H1 (cell line): ENCODE data around the gene SF3B2. TPM values are rescaled to one million over a fixed set of nuclear protein-coding genes. Genes with fewer than 3 reads are reported as not detected.

Experiments used
- CTCF ChIA-PET: fragments of 300-600 bp; sonication (Branson Sonifier 250); formaldehyde crosslinking; loops from one replicate; lab custom pipeline; 2021; ENCODE audit not compliant: partially characterized antibody; lab: Charles Lee
- POLR2A ChIA-PET: fragments of 300-600 bp; sonication (Branson Sonifier 250); formaldehyde crosslinking; loops from one replicate; lab custom pipeline; 2021; ENCODE audit warnings: inconsistent platforms; ENCODE audit not compliant: partially characterized antibody; lab: Charles Lee
- DNase-seq, 2 experiments: peaks; one replicate each; pipeline versions ENCODE4 v3.0.0 to v3.0.0-alpha.2; 2010 to 2022; ENCODE audit warnings: low spot score in 2 of 2, low read depth in 1 of 2, mixed read lengths in 1 of 2
- FAIRE-seq: peaks from 2 replicates; lab custom pipeline; 2011; peaks lifted over from hg19 to GRCh38; lab: Jason Lieb, UNC
- H2AFZ ChIP-seq: 2 replicates; pipeline ENCODE4 v1.8.1; 2012; ENCODE audit warnings: low read length, inconsistent platforms
- H2AK5ac ChIP-seq: 2 replicates; pipeline ENCODE4 v1.6.1; 2013; ENCODE audit warnings: low read depth, low read length
- H2BK120ac ChIP-seq: replicated peaks from 2 replicates; pipeline ENCODE3; 2013; ENCODE audit warnings: low read depth, low read length, inconsistent platforms
- H2BK12ac ChIP-seq: 2 replicates; pipeline ENCODE4 v1.6.1; 2013; ENCODE audit warnings: low read depth, low read length
- H2BK15ac ChIP-seq: 2 replicates; pipeline ENCODE4 v1.6.1; 2013; ENCODE audit warnings: low read length
- H2BK20ac ChIP-seq: 2 replicates; pipeline ENCODE4 v1.6.1; 2013; ENCODE audit warnings: low read length
- H2BK5ac ChIP-seq: 2 replicates; pipeline ENCODE4 v1.6.1; 2013; ENCODE audit warnings: low read depth, low read length
- H3K14ac ChIP-seq: 2 replicates; pipeline ENCODE4 v1.6.1; 2013; ENCODE audit warnings: inconsistent platforms; ENCODE audit not compliant: insufficient read length
- H3K18ac ChIP-seq: 2 replicates; pipeline ENCODE4 v1.6.1; 2013; ENCODE audit warnings: low read length; ENCODE audit errors: extremely low read depth
- H3K23ac ChIP-seq: 2 replicates; pipeline ENCODE4 v1.6.1; 2013; ENCODE audit warnings: inconsistent platforms; ENCODE audit not compliant: insufficient read length
- H3K23me2 ChIP-seq: 2 replicates; pipeline ENCODE4 v1.6.1; 2013; ENCODE audit warnings: low read depth, low read length
- H3K27ac ChIP-seq: 2 replicates; pipeline ENCODE4 v1.6.1; 2011; ENCODE audit warnings: low read depth, low read length, inconsistent platforms
- H3K27me3 ChIP-seq, 4 experiments: replicated peaks in 1 of 4; 1 replicate in 1 of 4; 2 replicates in 3 of 4; pipeline versions ENCODE4 v1.6.1 to v1.8.1; 2011 to 2013; ENCODE audit warnings: low read length in 3 of 4, mild to moderate bottlenecking in 3 of 4, inconsistent platforms in 2 of 4, mixed read lengths in 2 of 4, moderate library complexity in 1 of 4; ENCODE audit not compliant: control insufficient read depth in 3 of 4, insufficient read depth in 3 of 4; ENCODE audit errors: extremely low read depth in 1 of 4
- H3K36me3 ChIP-seq, 4 experiments: 2 replicates each; pipeline versions ENCODE4 v1.6.1 to v1.8.1; 2011 to 2013; ENCODE audit warnings: mild to moderate bottlenecking in 4 of 4, low read length in 3 of 4, moderate library complexity in 2 of 4, control low read depth in 1 of 4, inconsistent platforms in 1 of 4; ENCODE audit not compliant: insufficient read depth in 4 of 4, control insufficient read depth in 2 of 4
- H3K4ac ChIP-seq: replicated peaks from 2 replicates; pipeline ENCODE3; 2013; ENCODE audit warnings: low read length, low read depth, mixed read lengths, inconsistent platforms; ENCODE audit not compliant: insufficient read length
- H3K4me1 ChIP-seq, 4 experiments: replicated peaks in 1 of 4; 1 replicate in 1 of 4; 2 replicates in 3 of 4; pipeline versions ENCODE4 v1.6.1 to v1.8.1; 2011 to 2013; ENCODE audit warnings: low read length in 3 of 4, inconsistent platforms in 2 of 4, mixed read lengths in 1 of 4; ENCODE audit not compliant: insufficient read depth in 4 of 4, control insufficient read depth in 3 of 4
- H3K4me2 ChIP-seq, 2 experiments: 2 replicates each; pipeline versions ENCODE4 v1.6.1 to v1.8.1; 2011 to 2013; ENCODE audit warnings: low read depth in 2 of 2, low read length in 2 of 2, control low read depth in 1 of 2, inconsistent platforms in 1 of 2, mild to moderate bottlenecking in 1 of 2; ENCODE audit not compliant: insufficient read depth in 1 of 2
- H3K4me3 ChIP-seq, 4 experiments: fragments of 200-600, 300-600 bp in 1 of 4; sonication (generic), shearing (Covaris generic), sonication (Bioruptor Twin) in 1 of 4; 2 replicates each; pipeline versions ENCODE4 v1.5.1 to v1.8.1; 2011 to 2016; ENCODE audit warnings: low read length in 4 of 4, low read depth in 3 of 4, control low read depth in 2 of 4, inconsistent platforms in 2 of 4, mild to moderate bottlenecking in 2 of 4, mixed read lengths in 1 of 4, moderate library complexity in 1 of 4; ENCODE audit not compliant: insufficient read depth in 2 of 4; ENCODE audit errors: extremely low read depth in 1 of 4
- H3K56ac ChIP-seq: replicated peaks from 2 replicates; pipeline ENCODE3; 2013; ENCODE audit warnings: low read depth, mild to moderate bottlenecking, mixed read lengths, low read length, inconsistent platforms; ENCODE audit not compliant: insufficient read length
- H3K79me1 ChIP-seq: 2 replicates; pipeline ENCODE4 v1.6.1; 2013; ENCODE audit warnings: low read depth, low read length, control low read depth
- H3K79me2 ChIP-seq, 2 experiments: 2 replicates each; pipeline versions ENCODE4 v1.6.1 to v1.8.1; 2012 to 2013; ENCODE audit warnings: low read length in 2 of 2, mild to moderate bottlenecking in 2 of 2, inconsistent platforms in 1 of 2; ENCODE audit not compliant: insufficient read depth in 2 of 2, control insufficient read depth in 1 of 2
- H3K9ac ChIP-seq, 4 experiments: replicated peaks in 1 of 4; 1 replicate in 1 of 4; 2 replicates in 3 of 4; pipeline versions ENCODE4 v1.6.1 to v1.8.1; 2011 to 2013; ENCODE audit warnings: low read depth in 3 of 4, low read length in 3 of 4, control low read depth in 2 of 4, mild to moderate bottlenecking in 2 of 4, moderate library complexity in 2 of 4, inconsistent platforms in 1 of 4; ENCODE audit errors: extremely low read depth in 1 of 4
- H3K9me3 ChIP-seq, 2 experiments: 2 replicates each; pipeline versions ENCODE4 v1.6.1 to v1.8.1; 2012 to 2013; ENCODE audit warnings: mild to moderate bottlenecking in 2 of 2, moderate library complexity in 2 of 2, control low read depth in 1 of 2, inconsistent platforms in 1 of 2, low read depth in 1 of 2, low read length in 1 of 2, mixed read lengths in 1 of 2; ENCODE audit not compliant: insufficient read depth in 2 of 2
- H4K20me1 ChIP-seq, 2 experiments: replicated peaks in 1 of 2; 2 replicates each; pipeline versions ENCODE3 to v1.8.1; 2011 to 2013; ENCODE audit warnings: inconsistent platforms in 2 of 2, low read length in 2 of 2, mild to moderate bottlenecking in 1 of 2; ENCODE audit not compliant: insufficient read depth in 2 of 2, control insufficient read depth in 1 of 2
- H4K5ac ChIP-seq: 2 replicates; pipeline ENCODE4 v1.6.1; 2013; ENCODE audit warnings: low read length, low read depth, mixed read lengths, inconsistent platforms; ENCODE audit not compliant: insufficient read length
- H4K8ac ChIP-seq: 2 replicates; pipeline ENCODE4 v1.8.0; 2013; ENCODE audit warnings: mild to moderate bottlenecking, moderate library complexity, low read length, inconsistent platforms; ENCODE audit not compliant: insufficient read depth; ENCODE audit errors: extremely low read depth
- H4K91ac ChIP-seq: replicated peaks from 2 replicates; pipeline ENCODE3; 2013; ENCODE audit warnings: low read length, mixed read lengths, inconsistent platforms; ENCODE audit not compliant: insufficient read length
- CTCF ChIP-seq, 3 experiments: IDR thresholded peaks; 1 replicate in 2 of 3; 2 replicates in 1 of 3; pipeline versions ENCODE4 v1.5.1 to v1.6.1; 2011; ENCODE audit warnings: low read length in 3 of 3, mild to moderate bottlenecking in 3 of 3, inconsistent platforms in 2 of 3, low read depth in 1 of 3, moderate library complexity in 1 of 3; ENCODE audit not compliant: insufficient read depth in 1 of 3; ENCODE audit errors: control extremely low read depth in 1 of 3
- JUN ChIP-seq: IDR thresholded peaks from 2 replicates; pipeline ENCODE4 v1.6.1; 2011; ENCODE audit warnings: low read depth, mild to moderate bottlenecking, improper control_type of control experiment, low read length
- TAF1 ChIP-seq: IDR thresholded peaks from 2 replicates; pipeline ENCODE4 v1.6.1; 2011; ENCODE audit warnings: mild to moderate bottlenecking, low read depth, low read length
- TBP ChIP-seq: IDR thresholded peaks from 2 replicates; pipeline ENCODE4 v1.6.1; 2011; ENCODE audit warnings: low read depth, low read length, improper control_type of control experiment
- WGBS, 2 experiments: shearing (Covaris generic) in 1 of 2; methylation state at CpG; one replicate each; pipeline versions ENCODE4 v1.1.6 to v1.1.7; 2013 to 2015; ENCODE audit warnings: low lambda C conversion rate in 2 of 2, mixed read lengths in 2 of 2, inconsistent platforms in 1 of 2, low coverage in 1 of 2, missing lambda C conversion rate in 1 of 2; ENCODE audit not compliant: insufficient replicate concordance in 2 of 2, insufficient coverage in 1 of 2, insufficient read length in 1 of 2; ENCODE audit errors: extremely low coverage in 1 of 2, missing lambda C conversion rate in 1 of 2; 5-methylcytosine and 5-hydroxymethylcytosine counted together
- polyA plus RNA-seq, 7 experiments: library from polyadenylated mRNA; depleted of rRNA in 3 of 7; stranded (reverse) in 5 of 7; unstranded in 2 of 7; fragments of >200 nt in 5 of 7; fragments of 200-250 nt in 2 of 7; gene quantifications; 1 replicate in 5 of 7; 2 replicates in 1 of 7; 4 replicates in 1 of 7; pipeline versions ENCODE4 v1.2.1 to v1.2.3, GENCODE V29; 2011 to 2013; ENCODE audit warnings: missing spikeins in 2 of 7, mixed read lengths in 2 of 7
- total RNA-seq: library from RNA; stranded (reverse); fragmentation: NEBNext Ultra II Directional; extraction: Animal tissue kit (Norgen Biotek cat#: 25700); gene quantifications from 2 replicates; pipeline ENCODE4 v1.2.1, GENCODE V29; 2021

The SF3B2 gene
- total and polyA plus RNA-seq, 2 of the 8 experiments (the other 6 are each of a cell fraction or from before 2014, with no cell fraction given) = 182 to 237 TPM

- no peak overlapping the region for H3K14ac ChIP-seq
- H2AK5ac ChIP-seq = no peak overlapping the region; the same call in 1 of the 2 replicates
- FAIRE-seq = no peak
- H3K56ac ChIP-seq = no peak overlapping the region
- peaks cover 0 to 26% (median 20%) of the 10 kb centered on the region in 4 experiments; a peak in 6 of 7 replicates for H3K4me1 ChIP-seq
- DNase-seq = peak in 1 of 2 experiments; percentile 49
- H2AFZ ChIP-seq = peak overlapping the region; percentile 36; the same call in 1 of the 2 replicates
- peaks cover 14% of the 10 kb centered on the region; the same call in 1 of the 2 replicates for H3K23me2 ChIP-seq
- no peak overlapping the region for H2BK120ac ChIP-seq
- H4K91ac ChIP-seq = peak overlapping the region; percentile 61
- no peaks in the 10 kb centered on the region for H3K9me3 ChIP-seq
- H3K23ac ChIP-seq = no peak overlapping the region
- peaks cover 0 to 7% of the 10 kb centered on the region in 2 experiments for H4K20me1 ChIP-seq
- H3K79me1 ChIP-seq = peaks cover 19% of the 10 kb centered on the region
- ChIA-PET CTCF (interaction anchor here (0.8 to 12.0 kb wide), 5 partner anchors 15 to 198 kb away, joined by 3 to 144 read pairs (median 3); no protein-coding TSS in a partner anchor), POLR2A (interaction anchor here (0.6 to 13.4 kb wide), 10 partner anchors 9 to 345 kb away, joined by 3 to 150 read pairs (median 4); partner anchors contain the start of genes BANF1, CCDC85B, EIF1AD and PACS1)
- H3K18ac ChIP-seq = no peak overlapping the region
- peaks cover 10 to 36% of the 10 kb centered on the region in 2 experiments for H3K79me2 ChIP-seq
- H2BK5ac ChIP-seq = peak overlapping the region; percentile 54; the same call in 1 of the 2 replicates
- H3K4me2 ChIP-seq = peak overlapping the region; percentile 72 to 99
- peaks cover 5 to 16% (median 10%) of the 10 kb centered on the region in 4 experiments for H3K36me3 ChIP-seq
- 76% methylated on average over 5 of the region's 5 CpGs; no CpG with 5 or more reads in 1 of the 2 experiments for WGBS, 2 experiments
- H2BK12ac ChIP-seq = peak overlapping the region; percentile 93
- peak overlapping the region in 3 of 4 experiments; percentile 97 to 99 (median 99); a peak in 4 of 8 replicates for H3K4me3 ChIP-seq
- H3K27ac ChIP-seq = peak overlapping the region; percentile 85
- H3K4ac ChIP-seq = peak overlapping the region; percentile 1
- peak overlapping the region; percentile 46 for H4K5ac ChIP-seq
- no peaks in the 10 kb centered on the region for H3K27me3 ChIP-seq
- H2BK20ac ChIP-seq = peak overlapping the region; percentile 10; the same call in 1 of the 2 replicates
- peak overlapping the region; percentile 66; the same call in 1 of the 2 replicates for H2BK15ac ChIP-seq
- H4K8ac ChIP-seq = no peak overlapping the region
- H3K9ac ChIP-seq = peak overlapping the region in 1 of 4 experiments; percentile 91; a peak in 1 of 7 replicates
- TF ChIP-seq TAF1 (no peak), TBP (no peak), CTCF (IDR thresholded peaks at IDR 0.05; ENCODE audit: control extremely low read depth in 1 of 3, insufficient read depth in 1 of 3, low read depth in 1 of 3, low read length in 3 of 3) (0 out of 4 replicates have a peak, but pooled peaks of 1 of the 3 experiments have one; percentile 13), JUN (no peak)
Measured at GRCh38 chr11:66050581-66051231, 1.5 kb upstream of the SF3B2 start.
